GM18951 (cell line): Measurements from ENCODE around the gene MRPS27.

Experiments used
- POLR2A ChIP-seq: IDR thresholded peaks from 4 replicates; pipeline ENCODE4 v1.6.1; 2011; ENCODE audit warnings: mild to moderate bottlenecking; ENCODE audit not compliant: insufficient read length, insufficient read depth; ENCODE audit errors: extremely low read depth
- in situ Hi-C: fragments of 300-500 bp; cut with MboI; formaldehyde crosslinking; loops from one replicate; pipeline ENCODE4 v1.12.0; 2022; ENCODE audit warnings: low sequenced_read_pairs, mixed read lengths, inconsistent platforms; ENCODE audit not compliant: unreplicated experiment

MRPS27 gene

GRCh38 chr5:72204946-72205345 is 115.1 kb downstream of the MRPS27 start:
- no peak for TF ChIP-seq POLR2A
- in situ Hi-C loops = no loop called here

- TF ChIP-seq POLR2A = no peak
- in situ Hi-C loops = no loop called here
Observed at GRCh38 chr5:72203251-72203845, 116.7 kb downstream of the MRPS27 start.

GRCh38 chr5:72202331-72202825 is 117.7 kb downstream of the MRPS27 start:
- no peak for TF ChIP-seq POLR2A
- in situ Hi-C loops = no loop called here

- no peak for TF ChIP-seq POLR2A
- in situ Hi-C loops = no loop called here
Observed at GRCh38 chr5:72199681-72200080, 120.4 kb downstream of the MRPS27 start.

- no peak for TF ChIP-seq POLR2A
- in situ Hi-C loops = no loop called here
Observed at GRCh38 chr5:72197393-72197792, 122.6 kb downstream of the MRPS27 start.

- in situ Hi-C loops = no loop called here
- TF ChIP-seq POLR2A = no peak
Observed at GRCh38 chr5:72195581-72195980, 124.5 kb downstream of the MRPS27 start.

GRCh38 chr5:72194846-72195245 is 125.2 kb downstream of the MRPS27 start:
- in situ Hi-C loops = no loop called here
- TF ChIP-seq POLR2A = no peak

GRCh38 chr5:72191404-72191803 is 128.6 kb downstream of the MRPS27 start:
- TF ChIP-seq POLR2A = no peak
- in situ Hi-C loops = no loop called here

GRCh38 chr5:72189146-72189545 is 130.9 kb downstream of the MRPS27 start:
- TF ChIP-seq POLR2A = no peak
- in situ Hi-C loops = no loop called here

- TF ChIP-seq POLR2A = no peak
Observed at GRCh38 chr5:72188166-72188565, 131.9 kb downstream of the MRPS27 start.

GRCh38 chr5:72187388-72188075 is 132.5 kb downstream of the MRPS27 start:
- in situ Hi-C loops = no loop called here

More at GRCh38 chr5:72188166-72188565, 131.9 kb downstream of the MRPS27 start:
- in situ Hi-C loops = no loop called here

GRCh38 chr5:72185496-72186329 is 134.3 kb downstream of the MRPS27 start:
- in situ Hi-C loops = no loop called here
- TF ChIP-seq POLR2A = no peak

More at GRCh38 chr5:72187388-72188075, 132.5 kb downstream of the MRPS27 start:
- TF ChIP-seq POLR2A = no peak

- no peak for TF ChIP-seq POLR2A
- in situ Hi-C loops = no loop called here
Observed at GRCh38 chr5:72184408-72184807, 135.6 kb downstream of the MRPS27 start.

GRCh38 chr5:72183101-72183520 is 136.9 kb downstream of the MRPS27 start:
- in situ Hi-C loops = no loop called here
- TF ChIP-seq POLR2A = no peak

- in situ Hi-C loops = no loop called here
- no peak for TF ChIP-seq POLR2A
Observed at GRCh38 chr5:72182686-72183085, 137.4 kb downstream of the MRPS27 start.
